Measurements from ENCODE around the gene CORO1C. TPM values are rescaled to one million over a fixed set of nuclear protein-coding genes. Genes with fewer than 3 reads are reported as not detected.

Gene CORO1C
- total RNA-seq, 4 donors from 2014 or later: 68.1 to 153 (median 128) TPM

- peak overlapping the region; percentile 84 to 94 (median 88) for H3K27ac ChIP-seq
- H3K27me3 ChIP-seq: no peaks in the 10 kb centered on the region
- TF ChIP-seq EP300 (IDR thresholded peaks at IDR 0.05; ENCODE audit: low read depth) (no peak), POLR2AphosphoS5 (IDR thresholded peaks at IDR 0.05) (no peak), CTCF (IDR thresholded peaks at IDR 0.05) (no peak), POLR2A (IDR thresholded peaks at IDR 0.05) (no peak)
- no peaks in the 10 kb centered on the region for H3K36me3 ChIP-seq
- peak overlapping the region in 2 of 4 donors; percentile 3 to 11 for H3K4me3 ChIP-seq
- in situ Hi-C loops (cut with MboI; ENCODE audit: low pct_ligation_motif_present in 1 of 4, low pct_unique_long_range_greater_than_20kb in 1 of 4, low sequenced_read_pairs in 3 of 4) (no loop called here), intact Hi-C loops (cut with DNase I; ENCODE audit: low total_unique reads) (no loop called here)
- peaks cover 26 to 68% (median 48%) of the 10 kb centered on the region in 4 donors for H3K4me1 ChIP-seq
- no peak for DNase-seq
- 62 to 68% methylated on average over 4 of the region's 4 CpGs for WGBS, 2 donors (ENCODE audit: low coverage in 1 of 2)
- H3K9me3 ChIP-seq: no peaks in the 10 kb centered on the region
Observed at GRCh38 chr12:108690542-108691174, 40.7 kb downstream of the CORO1C start.

GRCh38 chr12:108690191-108690518 is 41.2 kb downstream of the CORO1C start:
- no peak for DNase-seq
- peak overlapping the region; percentile 84 to 94 (median 88) for H3K27ac ChIP-seq
- intact Hi-C loops (cut with DNase I; ENCODE audit: low total_unique reads) (no loop called here), in situ Hi-C loops (cut with MboI; ENCODE audit: low pct_ligation_motif_present in 1 of 4, low pct_unique_long_range_greater_than_20kb in 1 of 4, low sequenced_read_pairs in 3 of 4) (no loop called here)
- no peaks in the 10 kb centered on the region for H3K27me3 ChIP-seq
- H3K36me3 ChIP-seq: no peaks in the 10 kb centered on the region
- peak overlapping the region in 1 of 4 donors; percentile 1 for H3K4me3 ChIP-seq
- H3K9me3 ChIP-seq: no peaks in the 10 kb centered on the region
- TF ChIP-seq POLR2AphosphoS5 (IDR thresholded peaks at IDR 0.05) (no peak), CTCF (IDR thresholded peaks at IDR 0.05) (no peak), POLR2A (IDR thresholded peaks at IDR 0.05) (no peak), EP300 (IDR thresholded peaks at IDR 0.05; ENCODE audit: low read depth) (no peak)
- H3K4me1 ChIP-seq: peaks cover 26 to 73% (median 52%) of the 10 kb centered on the region in 4 donors

- H3K27me3 ChIP-seq: no peaks in the 10 kb centered on the region
- TF ChIP-seq POLR2AphosphoS5 (IDR thresholded peaks at IDR 0.05) (no peak), POLR2A (IDR thresholded peaks at IDR 0.05) (no peak), EP300 (IDR thresholded peaks at IDR 0.05; ENCODE audit: low read depth) (no peak), CTCF (IDR thresholded peaks at IDR 0.05) (no peak)
- peaks cover 26 to 79% (median 56%) of the 10 kb centered on the region in 4 donors for H3K4me1 ChIP-seq
- H3K4me3 ChIP-seq: peak overlapping the region in 1 of 4 donors; percentile 1
- H3K9me3 ChIP-seq: no peaks in the 10 kb centered on the region
- WGBS, 2 donors (ENCODE audit: low coverage in 1 of 2): 28 to 35% methylated on average over 7 of the region's 7 CpGs
- peak overlapping the region; percentile 84 to 94 (median 88) for H3K27ac ChIP-seq
- intact Hi-C loops (cut with DNase I; ENCODE audit: low total_unique reads): no loop called here
- peak; percentile 27 for DNase-seq
- no peaks in the 10 kb centered on the region for H3K36me3 ChIP-seq
- in situ Hi-C loops (cut with MboI; ENCODE audit: low pct_ligation_motif_present in 1 of 4, low pct_unique_long_range_greater_than_20kb in 1 of 4, low sequenced_read_pairs in 3 of 4): no loop called here
Observed at GRCh38 chr12:108689314-108690190, 41.8 kb downstream of the CORO1C start.

DNA sequence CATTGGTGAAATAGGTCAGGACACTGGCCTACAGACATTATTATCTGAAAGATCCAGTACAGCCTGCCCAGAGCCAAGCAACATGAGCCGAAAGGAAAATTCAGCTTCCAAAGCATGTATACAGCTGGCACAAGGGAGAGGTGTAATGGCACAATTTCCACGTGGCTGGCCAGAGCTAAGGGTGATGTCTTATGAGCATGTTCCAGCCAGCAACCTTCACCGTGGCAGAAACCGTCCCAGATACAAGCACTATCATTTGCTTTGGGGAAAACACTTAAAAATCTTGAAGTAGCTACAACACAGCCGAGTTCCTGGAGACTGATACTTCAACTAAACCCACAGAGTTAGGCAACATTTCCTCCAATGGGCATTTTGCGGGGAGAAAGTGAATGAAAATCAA is 44.5 kb downstream of the CORO1C start:
- Histone ChIP-seq H3K4me3 (no peak overlapping the region), H3K4me1 (peaks cover 11 to 64% (median 55%) of the 10 kb centered on the region in 4 donors), H3K36me3 (no peaks in the 10 kb centered on the region), H3K9me3 (no peaks in the 10 kb centered on the region), H3K27me3 (no peaks in the 10 kb centered on the region), H3K27ac (peak overlapping the region; percentile 84 to 94 (median 88))
- in situ Hi-C loops (cut with MboI; ENCODE audit: low pct_ligation_motif_present in 1 of 4, low pct_unique_long_range_greater_than_20kb in 1 of 4, low sequenced_read_pairs in 3 of 4) (no loop called here), intact Hi-C loops (cut with DNase I; ENCODE audit: low total_unique reads) (no loop called here)
- TF ChIP-seq EP300 (IDR thresholded peaks at IDR 0.05; ENCODE audit: low read depth) (no peak), CTCF (IDR thresholded peaks at IDR 0.05) (no peak)
- no peak for DNase-seq
- 55 to 62% methylated on average over 2 to 6 of the region's 6 CpGs for WGBS, 2 donors (ENCODE audit: low coverage in 1 of 2)

Data from transverse colon (tissue), 4 donors.